SK-N-SH treated with all-trans-retinoic acid at 6 μM for 48 hours (cell line): ENCODE results near the gene SPHK2.

ENCODE experiments used
- ATAC-seq: fragments of 200-7000 bp; cut with Tn5 transposase; 3 replicates; pipeline ENCODE4 v1.9.1; 2020; ENCODE audit warnings: mild to moderate bottlenecking, moderate library complexity
- ARNTL ChIP-seq: fragments of 450-650 bp; formaldehyde crosslinking; IDR thresholded peaks from 2 replicates; pipeline ENCODE4 v1.5.0; 2020; ENCODE audit warnings: low read depth, mild to moderate bottlenecking, moderate library complexity, borderline replicate concordance
- CSDC2 ChIP-seq: fragments of 250-450 bp; sonication (Bioruptor Pico); IDR thresholded peaks from 2 replicates; pipeline ENCODE4 v1.5.0; 2020; ENCODE audit warnings: mild to moderate bottlenecking, moderate library complexity
- GLIS3 ChIP-seq: fragments of 250-450 bp; sonication (Bioruptor Pico); IDR thresholded peaks from 2 replicates; pipeline ENCODE4 v1.5.0; 2020; ENCODE audit warnings: mild to moderate bottlenecking, moderate library complexity
- ISL1 ChIP-seq: fragments of 250-450 bp; sonication (Bioruptor Pico); IDR thresholded peaks from 2 replicates; pipeline ENCODE4 v2.1.2; 2022; ENCODE audit warnings: mild to moderate bottlenecking, moderate library complexity
- OSR1 ChIP-seq: fragments of 250-450 bp; sonication (Bioruptor Pico); IDR thresholded peaks from 2 replicates; pipeline ENCODE4 v1.8.0; 2022; ENCODE audit warnings: moderate library complexity, mild to moderate bottlenecking, inconsistent platforms
- PPARA ChIP-seq: fragments of 250-450 bp; sonication (Bioruptor Pico); IDR thresholded peaks from 2 replicates; pipeline ENCODE4 v1.5.0; 2020; ENCODE audit warnings: mild to moderate bottlenecking, borderline replicate concordance
- RARB ChIP-seq: fragments of 250-450 bp; sonication (Bioruptor Pico); IDR thresholded peaks from 2 replicates; pipeline ENCODE4 v1.8.0; 2021; ENCODE audit warnings: mild to moderate bottlenecking, moderate library complexity
- SNAI2 ChIP-seq: fragments of 250-450 bp; sonication (Bioruptor Pico); IDR thresholded peaks from 2 replicates; pipeline ENCODE4 v1.5.0; 2020; ENCODE audit warnings: mild to moderate bottlenecking, moderate library complexity
- TCF4 ChIP-seq: fragments of 250-450 bp; sonication (Bioruptor Pico); IDR thresholded peaks from 2 replicates; pipeline ENCODE4 v1.8.0; 2021; ENCODE audit warnings: mild to moderate bottlenecking, moderate library complexity, borderline replicate concordance
- TOX ChIP-seq: fragments of 250-450 bp; sonication (Bioruptor Pico); IDR thresholded peaks from 2 replicates; pipeline ENCODE4 v1.8.0; 2021; ENCODE audit warnings: mild to moderate bottlenecking, moderate library complexity, borderline replicate concordance
- ZC3H10 ChIP-seq: fragments of 250-450 bp; sonication (Bioruptor Pico); IDR thresholded peaks from 2 replicates; pipeline ENCODE4 v1.5.1; 2021; ENCODE audit warnings: mild to moderate bottlenecking, moderate library complexity
- ZFP3 ChIP-seq: fragments of 250-450 bp; sonication (Bioruptor Pico); IDR thresholded peaks from 2 replicates; pipeline ENCODE4 v1.5.0; 2020; ENCODE audit warnings: mild to moderate bottlenecking, moderate library complexity
- ZFP30 ChIP-seq: fragments of 450-650 bp; formaldehyde crosslinking; IDR thresholded peaks from 2 replicates; pipeline ENCODE4 v1.5.0; 2022; ENCODE audit warnings: mild to moderate bottlenecking, moderate library complexity
- ZNF565 ChIP-seq: fragments of 450-650 bp; formaldehyde crosslinking; conservative IDR thresholded peaks from 2 replicates; pipeline ENCODE4 v1.5.0; 2020; ENCODE audit warnings: low read depth, mild to moderate bottlenecking, moderate library complexity
- ZNF70 ChIP-seq: fragments of 450-650 bp; formaldehyde crosslinking; IDR thresholded peaks from 2 replicates; pipeline ENCODE4 v1.5.0; 2020; ENCODE audit warnings: mild to moderate bottlenecking, moderate library complexity
- TF ChIP-seq, protein P1 (sequence below): fragments of 250-450 bp; sonication (Bioruptor Pico); IDR thresholded peaks from 2 replicates; pipeline ENCODE4 v1.8.0; 2021; ENCODE audit warnings: low read depth, mild to moderate bottlenecking, moderate library complexity, borderline replicate concordance
- TF ChIP-seq, protein P2 (sequence below): fragments of 250-450 bp; sonication (Bioruptor Pico); IDR thresholded peaks from 2 replicates; pipeline ENCODE4 v1.8.0; 2020; ENCODE audit warnings: mild to moderate bottlenecking, moderate library complexity, borderline replicate concordance
- TF ChIP-seq, protein P3 (sequence below): fragments of 250-450 bp; sonication (Bioruptor Pico); IDR thresholded peaks from 2 replicates; pipeline ENCODE4 v1.5.1; 2021; ENCODE audit warnings: mild to moderate bottlenecking, moderate library complexity
- TF ChIP-seq, protein P4 (sequence below): fragments of 250-450 bp; sonication (Bioruptor Pico); IDR thresholded peaks from 2 replicates; pipeline ENCODE4 v1.5.0; 2020; ENCODE audit warnings: mild to moderate bottlenecking, moderate library complexity

SPHK2 gene

DNA sequence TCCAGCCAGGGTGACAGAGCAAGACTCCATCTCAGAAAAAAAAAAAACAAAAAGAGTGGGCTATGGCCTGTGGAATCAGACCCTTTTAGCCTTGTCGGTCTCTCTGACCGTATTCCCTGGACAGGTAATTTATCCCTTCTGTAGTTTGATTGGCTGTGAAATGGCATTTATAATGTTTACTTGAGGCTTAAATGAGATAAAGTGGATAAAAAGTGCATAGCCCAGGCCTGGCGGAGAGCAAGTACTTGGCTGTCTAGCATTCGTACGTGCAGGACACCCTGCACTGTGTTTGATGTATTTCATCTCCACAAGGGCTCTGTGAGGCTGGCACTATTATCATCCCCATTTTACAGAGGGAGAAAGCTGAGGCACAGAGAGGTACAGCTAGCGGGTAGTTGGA, 46.5 kb downstream of the SPHK2 start:
- TF ChIP-seq, protein P1, sequence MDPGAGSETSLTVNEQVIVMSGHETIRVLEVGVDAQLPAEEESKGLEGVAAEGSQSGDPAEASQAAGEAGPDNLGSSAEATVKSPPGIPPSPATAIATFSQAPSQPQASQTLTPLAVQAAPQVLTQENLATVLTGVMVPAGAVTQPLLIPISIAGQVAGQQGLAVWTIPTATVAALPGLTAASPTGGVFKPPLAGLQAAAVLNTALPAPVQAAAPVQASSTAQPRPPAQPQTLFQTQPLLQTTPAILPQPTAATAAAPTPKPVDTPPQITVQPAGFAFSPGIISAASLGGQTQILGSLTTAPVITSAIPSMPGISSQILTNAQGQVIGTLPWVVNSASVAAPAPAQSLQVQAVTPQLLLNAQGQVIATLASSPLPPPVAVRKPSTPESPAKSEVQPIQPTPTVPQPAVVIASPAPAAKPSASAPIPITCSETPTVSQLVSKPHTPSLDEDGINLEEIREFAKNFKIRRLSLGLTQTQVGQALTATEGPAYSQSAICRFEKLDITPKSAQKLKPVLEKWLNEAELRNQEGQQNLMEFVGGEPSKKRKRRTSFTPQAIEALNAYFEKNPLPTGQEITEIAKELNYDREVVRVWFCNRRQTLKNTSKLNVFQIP (CRISPR knock-in tag) = no peak
- ATAC-seq = no peak

DNA sequence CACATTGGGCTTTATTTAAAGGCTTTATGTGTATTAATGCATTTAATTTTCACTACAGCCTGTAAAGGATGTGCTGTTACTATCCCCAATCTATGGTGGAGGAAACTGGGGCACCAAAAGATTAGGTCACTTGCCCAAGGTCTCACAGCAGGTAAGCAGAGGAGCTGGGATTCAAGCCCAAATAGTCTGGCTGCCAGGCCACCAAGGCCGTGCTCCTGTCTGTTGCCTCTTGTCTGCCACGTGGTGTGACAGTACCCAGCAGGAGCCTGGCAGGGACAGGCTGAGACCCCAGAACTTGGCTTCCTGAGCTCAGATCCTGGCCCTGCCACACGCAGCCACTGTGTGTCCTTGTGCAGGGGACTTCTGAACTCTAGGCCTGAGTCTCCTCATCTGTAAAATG, 49.0 kb downstream of the SPHK2 start:
- no peak for TF ChIP-seq GLIS3 (CRISPR knock-in tag)
- no peak for TF ChIP-seq PPARA (CRISPR knock-in tag)
- TF ChIP-seq OSR1 (CRISPR knock-in tag) = no peak
- TF ChIP-seq, protein P2, sequence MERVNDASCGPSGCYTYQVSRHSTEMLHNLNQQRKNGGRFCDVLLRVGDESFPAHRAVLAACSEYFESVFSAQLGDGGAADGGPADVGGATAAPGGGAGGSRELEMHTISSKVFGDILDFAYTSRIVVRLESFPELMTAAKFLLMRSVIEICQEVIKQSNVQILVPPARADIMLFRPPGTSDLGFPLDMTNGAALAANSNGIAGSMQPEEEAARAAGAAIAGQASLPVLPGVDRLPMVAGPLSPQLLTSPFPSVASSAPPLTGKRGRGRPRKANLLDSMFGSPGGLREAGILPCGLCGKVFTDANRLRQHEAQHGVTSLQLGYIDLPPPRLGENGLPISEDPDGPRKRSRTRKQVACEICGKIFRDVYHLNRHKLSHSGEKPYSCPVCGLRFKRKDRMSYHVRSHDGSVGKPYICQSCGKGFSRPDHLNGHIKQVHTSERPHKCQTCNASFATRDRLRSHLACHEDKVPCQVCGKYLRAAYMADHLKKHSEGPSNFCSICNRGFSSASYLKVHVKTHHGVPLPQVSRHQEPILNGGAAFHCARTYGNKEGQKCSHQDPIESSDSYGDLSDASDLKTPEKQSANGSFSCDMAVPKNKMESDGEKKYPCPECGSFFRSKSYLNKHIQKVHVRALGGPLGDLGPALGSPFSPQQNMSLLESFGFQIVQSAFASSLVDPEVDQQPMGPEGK (CRISPR knock-in tag) = no peak
- TF ChIP-seq, protein P3, sequence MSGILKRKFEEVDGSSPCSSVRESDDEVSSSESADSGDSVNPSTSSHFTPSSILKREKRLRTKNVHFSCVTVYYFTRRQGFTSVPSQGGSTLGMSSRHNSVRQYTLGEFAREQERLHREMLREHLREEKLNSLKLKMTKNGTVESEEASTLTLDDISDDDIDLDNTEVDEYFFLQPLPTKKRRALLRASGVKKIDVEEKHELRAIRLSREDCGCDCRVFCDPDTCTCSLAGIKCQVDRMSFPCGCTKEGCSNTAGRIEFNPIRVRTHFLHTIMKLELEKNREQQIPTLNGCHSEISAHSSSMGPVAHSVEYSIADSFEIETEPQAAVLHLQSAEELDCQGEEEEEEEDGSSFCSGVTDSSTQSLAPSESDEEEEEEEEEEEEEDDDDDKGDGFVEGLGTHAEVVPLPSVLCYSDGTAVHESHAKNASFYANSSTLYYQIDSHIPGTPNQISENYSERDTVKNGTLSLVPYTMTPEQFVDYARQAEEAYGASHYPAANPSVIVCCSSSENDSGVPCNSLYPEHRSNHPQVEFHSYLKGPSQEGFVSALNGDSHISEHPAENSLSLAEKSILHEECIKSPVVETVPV (CRISPR knock-in tag) = no peak
- TF ChIP-seq RARB (CRISPR knock-in tag) = no peak
- TF ChIP-seq ZFP30 (CRISPR knock-in tag) = no peak
- no peak for TF ChIP-seq ZNF70
- no peak for TF ChIP-seq ZC3H10
- no peak for TF ChIP-seq ZNF565 (CRISPR knock-in tag)
- TF ChIP-seq TCF4 (CRISPR knock-in tag) = no peak
- no peak for ATAC-seq

DNA sequence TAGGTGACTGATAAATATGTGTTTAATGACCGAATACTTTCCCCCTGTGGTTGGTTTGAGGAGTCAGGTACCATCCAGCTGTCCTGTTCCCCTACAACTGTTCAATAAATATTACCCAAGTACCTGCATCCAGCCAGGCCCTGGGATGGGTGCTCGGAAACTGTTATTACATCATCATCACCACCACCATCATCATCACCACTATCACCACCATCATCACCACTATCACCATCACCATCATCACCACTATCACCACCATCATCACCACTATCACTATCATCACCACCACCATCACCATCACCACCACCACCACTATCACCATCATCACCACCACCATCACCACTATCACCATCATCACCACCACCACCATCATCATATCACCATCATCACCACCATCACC, 49.5 kb downstream of the SPHK2 start:
- TF ChIP-seq OSR1 (CRISPR knock-in tag) = no peak
- TF ChIP-seq TCF4 (CRISPR knock-in tag) = no peak
- no peak for TF ChIP-seq ZFP30 (CRISPR knock-in tag)
- no peak for TF ChIP-seq ZFP3
- no peak for TF ChIP-seq ARNTL (CRISPR knock-in tag)
- TF ChIP-seq ZNF565 (CRISPR knock-in tag) = no peak
- no peak for TF ChIP-seq SNAI2 (CRISPR knock-in tag)
- TF ChIP-seq TOX (CRISPR knock-in tag) = no peak
- TF ChIP-seq, protein P3 (CRISPR knock-in tag) = no peak
- TF ChIP-seq GLIS3 (CRISPR knock-in tag) = no peak
- ATAC-seq = no peak

DNA sequence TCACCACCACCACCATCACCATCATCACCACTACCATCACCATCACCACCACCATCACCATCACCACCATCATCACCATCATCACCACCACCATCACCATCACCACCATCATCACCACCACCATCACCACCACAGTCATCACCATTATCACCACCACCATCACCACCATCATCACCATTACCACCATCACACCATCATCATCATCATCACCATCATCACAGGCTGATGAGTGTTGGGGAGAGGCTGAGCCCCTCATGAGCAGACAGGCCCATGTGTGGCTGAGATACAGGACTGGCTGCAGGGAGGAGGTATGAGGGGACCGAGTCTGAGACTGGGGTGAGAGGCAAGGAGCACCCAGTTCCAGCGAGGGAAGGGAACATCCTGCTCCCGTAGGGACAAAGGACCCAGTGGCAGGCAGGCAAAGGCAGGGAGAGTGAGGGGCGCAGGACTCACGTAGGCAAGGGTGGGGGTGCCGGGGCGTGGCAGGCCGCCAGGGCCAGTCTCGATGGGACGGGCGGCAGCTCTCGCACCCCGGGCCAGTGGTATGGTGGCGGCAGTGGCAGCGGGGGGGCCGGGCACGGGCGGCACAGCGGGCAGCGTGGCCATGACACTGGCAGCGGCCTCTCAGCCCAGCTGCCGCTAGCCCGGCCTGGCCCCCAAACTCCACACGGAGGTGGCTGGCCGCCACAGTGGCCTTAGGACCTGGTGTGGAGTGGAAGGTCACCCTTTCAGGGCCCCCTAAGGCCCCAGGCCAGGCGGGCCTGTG, 50.8 kb downstream of the SPHK2 start:
- ATAC-seq = no peak
- no peak for TF ChIP-seq ARNTL (CRISPR knock-in tag)
- TF ChIP-seq, protein P3 (CRISPR knock-in tag) = no peak
- no peak for TF ChIP-seq ISL1
- no peak for TF ChIP-seq ZNF70
- TF ChIP-seq, protein P4, sequence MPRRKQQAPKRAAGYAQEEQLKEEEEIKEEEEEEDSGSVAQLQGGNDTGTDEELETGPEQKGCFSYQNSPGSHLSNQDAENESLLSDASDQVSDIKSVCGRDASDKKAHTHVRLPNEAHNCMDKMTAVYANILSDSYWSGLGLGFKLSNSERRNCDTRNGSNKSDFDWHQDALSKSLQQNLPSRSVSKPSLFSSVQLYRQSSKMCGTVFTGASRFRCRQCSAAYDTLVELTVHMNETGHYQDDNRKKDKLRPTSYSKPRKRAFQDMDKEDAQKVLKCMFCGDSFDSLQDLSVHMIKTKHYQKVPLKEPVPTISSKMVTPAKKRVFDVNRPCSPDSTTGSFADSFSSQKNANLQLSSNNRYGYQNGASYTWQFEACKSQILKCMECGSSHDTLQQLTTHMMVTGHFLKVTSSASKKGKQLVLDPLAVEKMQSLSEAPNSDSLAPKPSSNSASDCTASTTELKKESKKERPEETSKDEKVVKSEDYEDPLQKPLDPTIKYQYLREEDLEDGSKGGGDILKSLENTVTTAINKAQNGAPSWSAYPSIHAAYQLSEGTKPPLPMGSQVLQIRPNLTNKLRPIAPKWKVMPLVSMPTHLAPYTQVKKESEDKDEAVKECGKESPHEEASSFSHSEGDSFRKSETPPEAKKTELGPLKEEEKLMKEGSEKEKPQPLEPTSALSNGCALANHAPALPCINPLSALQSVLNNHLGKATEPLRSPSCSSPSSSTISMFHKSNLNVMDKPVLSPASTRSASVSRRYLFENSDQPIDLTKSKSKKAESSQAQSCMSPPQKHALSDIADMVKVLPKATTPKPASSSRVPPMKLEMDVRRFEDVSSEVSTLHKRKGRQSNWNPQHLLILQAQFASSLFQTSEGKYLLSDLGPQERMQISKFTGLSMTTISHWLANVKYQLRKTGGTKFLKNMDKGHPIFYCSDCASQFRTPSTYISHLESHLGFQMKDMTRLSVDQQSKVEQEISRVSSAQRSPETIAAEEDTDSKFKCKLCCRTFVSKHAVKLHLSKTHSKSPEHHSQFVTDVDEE (CRISPR knock-in tag) = no peak
- no peak for TF ChIP-seq ZFP3
- no peak for TF ChIP-seq RARB (CRISPR knock-in tag)
- no peak for TF ChIP-seq ZFP30 (CRISPR knock-in tag)
- TF ChIP-seq CSDC2 = no peak
